Neural progenitor cell (in vitro differentiated cells): ENCODE results near the gene ZNF454.

Experiments
- CTCF ChIP-seq: fragments of 200-600 bp; sonication (generic); IDR thresholded peaks from 2 replicates; pipeline ENCODE4 v1.5.1; 2017; ENCODE audit warnings: antibody characterized with exemption, mild to moderate bottlenecking
- EZH2 ChIP-seq: fragments of 200-600 bp; sonication (generic); IDR thresholded peaks from 2 replicates; pipeline ENCODE4 v1.6.1; 2017; ENCODE audit warnings: antibody characterized with exemption, mild to moderate bottlenecking, moderate library complexity

GRCh38 chr5:178931846-178932760 lies 8.9 kb upstream of the ZNF454 start:
- TF ChIP-seq CTCF (no peak), EZH2 (no peak)
